Measurements from ENCODE around the gene RERE.

RERE gene

DNA sequence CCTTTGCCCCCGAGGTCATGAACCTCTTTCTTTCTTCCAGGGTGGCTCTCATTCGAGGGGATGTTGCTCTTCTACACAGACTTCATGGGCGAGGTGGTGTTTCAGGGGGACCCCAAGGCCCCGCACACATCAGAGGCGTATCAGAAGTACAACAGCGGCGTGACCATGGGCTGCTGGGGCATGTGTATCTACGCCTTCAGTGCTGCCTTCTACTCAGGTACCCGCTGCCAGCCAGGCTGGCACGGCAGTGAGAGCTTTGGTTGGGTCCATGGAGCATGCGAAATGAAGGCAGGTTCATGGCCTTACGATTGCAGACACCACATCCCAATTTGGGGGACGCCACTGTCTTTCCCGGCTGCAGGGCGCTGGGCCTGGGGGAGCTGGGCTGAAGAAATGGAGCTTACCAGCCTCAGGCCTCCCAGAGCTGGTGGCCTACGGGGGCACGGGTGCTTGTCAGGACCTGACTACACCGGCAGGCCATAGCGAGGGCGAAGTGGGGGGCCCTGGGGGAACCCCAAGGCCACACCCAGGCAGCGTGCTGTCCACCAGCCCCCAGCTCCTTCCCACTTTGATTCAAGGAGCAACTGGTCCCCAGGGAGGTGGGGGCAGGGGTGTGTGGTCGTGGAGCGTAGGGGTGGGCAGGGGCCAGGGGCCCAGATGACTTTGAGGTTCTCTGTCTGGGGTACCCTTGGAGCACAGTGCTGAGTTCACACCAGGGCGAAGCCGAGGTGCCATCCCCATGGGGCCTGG, 479.5 kb downstream of the RERE start:
- DNase-seq: no peak

DNA sequence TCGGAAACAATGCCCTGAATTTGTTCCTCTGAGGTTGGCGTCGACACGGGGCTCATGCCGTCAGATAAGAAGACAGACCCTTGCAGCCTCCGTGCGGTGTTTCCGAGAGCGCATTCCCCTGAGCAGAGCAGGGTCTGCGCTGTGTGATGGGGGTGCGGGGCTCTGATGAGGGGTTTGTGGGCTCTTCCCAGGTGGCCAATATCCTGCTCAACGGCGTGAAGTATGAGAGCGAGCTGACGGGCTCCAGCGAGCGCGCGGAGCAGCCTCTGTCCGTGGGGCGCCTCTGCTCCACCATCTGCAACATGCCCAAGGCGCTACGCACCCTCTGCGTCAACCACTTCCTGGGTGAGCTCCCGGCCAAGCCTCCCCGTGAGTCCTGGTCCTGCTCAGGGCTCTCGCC, 482.2 kb downstream of the RERE start:
- no peak for DNase-seq

DNA sequence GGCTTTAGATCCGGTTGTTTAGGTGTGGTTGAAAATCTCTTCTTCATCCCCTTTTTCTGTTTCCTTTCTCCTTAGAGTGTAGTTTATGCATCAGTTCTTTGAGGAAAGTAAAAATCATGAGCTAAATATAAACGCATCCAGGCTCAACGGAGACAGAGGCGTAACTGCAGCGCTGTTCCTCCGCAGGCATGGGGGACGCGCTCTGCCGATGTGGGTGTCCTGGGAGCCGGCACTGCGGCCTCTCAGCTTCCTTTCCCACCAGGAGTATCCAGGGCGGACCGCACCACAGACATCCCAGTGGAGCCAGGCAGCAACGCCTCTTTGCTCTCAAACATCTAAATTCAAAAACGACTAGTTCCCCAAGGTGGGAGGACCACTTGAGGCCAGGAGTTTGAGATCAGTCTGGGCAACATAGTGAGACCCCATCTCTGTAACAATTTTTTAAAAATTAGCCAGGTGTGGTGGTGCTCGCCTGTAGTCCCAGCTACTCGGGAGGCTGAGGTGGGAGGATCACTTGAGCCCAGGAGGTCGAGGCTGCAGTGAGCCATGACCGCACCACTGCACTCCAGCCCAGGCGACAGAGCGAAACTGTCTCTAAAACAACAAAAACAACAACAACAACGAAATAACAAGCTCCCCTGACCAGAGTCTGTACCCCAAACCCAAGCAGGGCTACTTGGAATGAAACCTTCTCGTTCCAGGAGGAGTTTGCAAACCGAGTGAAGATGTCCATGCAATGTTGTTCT, 483.2 kb downstream of the RERE start:
- DNase-seq: no peak

DNA sequence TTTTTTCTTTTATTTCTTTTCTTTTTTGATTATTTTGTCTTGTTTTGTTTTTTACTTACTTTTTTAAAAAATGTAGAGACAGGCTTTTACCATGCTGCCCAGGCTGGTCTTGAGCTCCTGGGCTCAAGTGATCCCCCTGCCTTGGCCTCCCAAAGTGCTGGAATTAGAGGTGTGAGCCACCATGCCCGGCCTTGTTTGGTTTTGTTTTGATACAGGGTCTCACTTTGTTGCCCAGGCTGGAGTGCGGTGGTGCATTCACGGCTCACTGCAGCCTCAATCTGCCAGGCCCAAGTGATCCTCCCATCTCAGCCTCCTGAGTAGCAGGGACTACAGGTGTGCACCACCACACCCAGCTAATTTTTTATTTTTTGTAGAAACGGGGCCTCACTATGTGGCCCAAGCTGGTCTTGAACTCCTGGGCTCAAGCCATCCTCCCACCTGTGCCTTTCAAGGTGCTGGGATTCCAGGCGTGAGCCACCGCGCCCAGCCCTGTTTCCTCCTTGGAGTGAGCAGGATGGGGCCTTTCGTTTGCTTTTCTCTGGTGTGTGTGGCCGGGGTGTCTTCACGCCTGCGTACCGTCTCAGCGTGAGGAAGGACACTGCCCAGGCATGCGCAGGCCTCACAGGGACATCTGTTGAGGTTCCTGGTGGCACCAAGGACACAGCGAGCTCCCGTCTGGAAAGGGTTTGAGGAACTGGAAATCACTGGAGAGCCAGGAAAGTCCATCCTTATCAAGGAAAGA, 484.0 kb downstream of the RERE start:
- no peak for DNase-seq

DNA sequence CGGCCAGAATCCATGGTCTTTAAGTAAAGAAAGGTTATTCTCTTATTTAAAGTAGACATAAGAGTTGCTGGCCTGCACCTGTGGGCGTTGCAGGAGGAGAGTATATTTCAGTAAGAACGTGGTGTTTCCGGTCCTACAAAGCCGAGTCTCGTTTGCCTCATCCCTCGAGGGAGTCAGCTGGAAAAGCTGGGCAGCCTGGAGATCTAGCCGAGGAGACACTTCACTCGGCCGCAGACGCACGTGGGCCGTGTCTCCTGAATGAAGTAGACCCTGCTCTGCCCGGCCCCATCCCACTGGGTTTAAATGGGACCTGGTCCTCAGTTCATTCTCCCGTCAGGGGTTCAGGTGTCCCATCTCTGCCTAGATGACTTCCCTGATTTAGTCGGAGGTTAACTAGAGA, 484.6 kb downstream of the RERE start:
- DNase-seq: no peak

DNA sequence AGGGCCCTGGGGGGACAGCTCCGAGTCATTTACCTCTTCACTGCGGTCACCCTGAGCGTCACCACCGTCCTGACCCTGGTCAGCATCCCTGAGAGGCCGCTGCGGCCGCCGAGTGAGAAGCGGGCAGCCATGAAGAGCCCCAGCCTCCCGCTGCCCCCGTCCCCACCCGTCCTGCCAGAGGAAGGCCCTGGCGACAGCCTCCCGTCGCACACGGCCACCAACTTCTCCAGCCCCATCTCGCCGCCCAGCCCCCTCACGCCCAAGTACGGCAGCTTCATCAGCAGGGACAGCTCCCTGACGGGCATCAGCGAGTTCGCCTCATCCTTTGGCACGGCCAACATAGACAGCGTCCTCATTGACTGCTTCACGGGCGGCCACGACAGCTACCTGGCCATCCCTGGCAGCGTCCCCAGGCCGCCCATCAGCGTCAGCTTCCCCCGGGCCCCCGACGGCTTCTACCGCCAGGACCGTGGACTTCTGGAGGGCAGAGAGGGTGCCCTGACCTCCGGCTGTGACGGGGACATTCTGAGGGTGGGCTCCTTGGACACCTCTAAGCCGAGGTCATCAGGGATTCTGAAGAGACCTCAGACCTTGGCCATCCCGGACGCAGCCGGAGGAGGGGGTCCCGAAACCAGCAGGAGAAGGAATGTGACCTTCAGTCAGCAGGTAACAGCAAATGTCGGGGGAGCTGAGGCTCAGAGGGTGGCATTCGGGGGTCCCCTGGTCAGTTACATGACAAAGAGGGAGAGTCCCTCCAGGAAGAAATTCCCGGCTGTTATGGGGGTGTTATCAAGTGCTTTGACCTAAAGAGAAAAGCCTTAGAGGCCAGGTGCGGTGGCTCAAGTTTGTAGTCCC, 486.9 kb downstream of the RERE start:
- no peak for DNase-seq

DNA sequence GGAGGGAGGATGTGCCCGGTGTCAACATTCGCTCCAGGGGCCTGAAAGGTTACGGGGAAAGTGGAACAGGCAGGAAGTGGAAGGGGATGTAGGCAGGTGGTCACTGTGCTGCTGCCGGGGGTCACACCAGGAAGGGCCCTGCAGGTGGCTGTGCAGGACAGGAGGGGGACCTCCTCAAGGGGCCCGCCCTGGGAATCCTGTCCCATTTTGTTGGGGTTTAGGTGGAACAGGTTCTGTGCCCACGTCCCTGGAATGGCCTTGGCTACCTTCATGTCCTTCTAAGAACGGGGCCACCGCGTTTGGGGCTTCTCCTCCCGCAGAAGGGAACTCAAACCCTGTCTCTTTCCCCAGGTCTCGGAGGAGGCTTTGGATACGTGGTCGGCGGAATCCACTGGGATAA, 487.6 kb downstream of the RERE start:
- DNase-seq: no peak

DNA sequence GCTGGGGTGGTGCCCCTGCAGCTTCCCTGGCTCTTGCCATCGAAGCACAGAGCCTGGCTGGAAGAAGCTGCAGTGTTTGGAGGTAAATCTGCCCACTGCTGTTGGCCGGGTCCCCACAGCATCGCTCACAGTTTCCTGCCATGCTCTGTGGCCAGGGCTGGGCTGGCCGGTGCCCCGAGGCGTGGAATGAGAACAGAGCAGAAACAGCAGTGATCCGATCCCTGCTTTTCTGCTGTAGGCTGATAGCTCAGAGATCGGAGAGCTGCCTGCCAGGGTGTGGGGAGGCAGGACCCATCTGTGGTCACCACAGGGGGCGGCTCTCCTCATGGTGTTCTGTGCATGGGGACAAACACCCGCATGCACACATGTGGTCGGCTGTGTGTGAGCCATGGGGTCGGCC, 488.0 kb downstream of the RERE start:
- no peak for DNase-seq

DNA sequence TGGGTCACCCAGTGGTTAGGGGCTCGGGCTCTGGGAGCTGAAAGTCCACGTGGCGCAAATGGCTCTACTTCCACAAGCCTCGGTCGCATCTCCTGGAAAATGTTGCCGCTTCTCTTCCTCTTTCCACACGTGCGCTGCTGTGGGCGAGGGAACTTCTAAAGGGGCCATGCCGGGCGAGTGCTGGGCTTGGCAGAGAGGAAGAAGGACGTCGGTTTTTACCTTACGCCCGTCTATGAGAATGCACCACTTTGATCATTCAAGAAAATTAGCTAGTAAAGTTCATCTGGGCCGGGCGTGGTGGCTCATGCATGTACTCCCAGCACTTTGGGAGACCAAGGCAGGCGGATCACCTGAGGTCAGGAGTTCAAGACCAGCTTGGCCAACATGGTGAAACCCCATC, 489.2 kb downstream of the RERE start:
- DNase-seq: no peak

DNA sequence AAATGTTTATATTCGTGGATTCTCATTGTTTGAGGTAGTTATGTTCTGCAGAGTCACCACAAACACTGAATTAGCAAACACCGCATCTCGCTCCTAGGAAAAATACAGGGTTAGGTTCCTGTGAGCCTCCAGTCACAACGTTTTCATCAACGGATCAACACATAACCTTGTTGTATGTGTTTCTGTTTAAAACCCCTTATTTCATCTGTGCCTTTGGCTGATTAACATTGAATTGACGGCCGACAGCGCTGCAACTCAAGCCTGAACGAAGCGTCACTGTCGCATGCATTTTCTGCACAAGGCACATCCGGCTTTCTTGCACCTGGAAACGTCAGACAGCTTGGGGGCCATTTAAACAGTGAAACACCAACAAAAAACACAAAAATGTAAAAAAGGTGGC, 491.2 kb downstream of the RERE start:
- DNase-seq: no peak

DNA sequence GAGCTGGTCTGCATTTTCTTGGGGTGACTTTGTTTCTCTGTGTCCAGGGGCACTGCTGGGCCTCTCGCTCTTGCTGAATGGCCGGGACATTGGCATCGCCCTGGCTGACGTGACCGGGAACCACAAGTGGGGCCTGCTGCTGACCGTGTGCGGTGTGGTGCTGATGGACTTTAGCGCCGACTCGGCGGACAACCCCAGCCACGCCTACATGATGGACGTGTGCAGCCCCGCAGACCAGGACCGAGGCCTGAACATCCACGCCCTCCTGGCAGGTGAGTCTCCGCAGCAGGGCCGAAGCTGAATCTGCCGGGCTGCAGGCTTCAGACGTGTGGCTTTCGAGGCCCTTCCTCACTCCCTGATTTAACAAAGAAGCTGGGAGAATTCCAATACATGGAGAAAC, 491.7 kb downstream of the RERE start:
- DNase-seq: no peak

DNA sequence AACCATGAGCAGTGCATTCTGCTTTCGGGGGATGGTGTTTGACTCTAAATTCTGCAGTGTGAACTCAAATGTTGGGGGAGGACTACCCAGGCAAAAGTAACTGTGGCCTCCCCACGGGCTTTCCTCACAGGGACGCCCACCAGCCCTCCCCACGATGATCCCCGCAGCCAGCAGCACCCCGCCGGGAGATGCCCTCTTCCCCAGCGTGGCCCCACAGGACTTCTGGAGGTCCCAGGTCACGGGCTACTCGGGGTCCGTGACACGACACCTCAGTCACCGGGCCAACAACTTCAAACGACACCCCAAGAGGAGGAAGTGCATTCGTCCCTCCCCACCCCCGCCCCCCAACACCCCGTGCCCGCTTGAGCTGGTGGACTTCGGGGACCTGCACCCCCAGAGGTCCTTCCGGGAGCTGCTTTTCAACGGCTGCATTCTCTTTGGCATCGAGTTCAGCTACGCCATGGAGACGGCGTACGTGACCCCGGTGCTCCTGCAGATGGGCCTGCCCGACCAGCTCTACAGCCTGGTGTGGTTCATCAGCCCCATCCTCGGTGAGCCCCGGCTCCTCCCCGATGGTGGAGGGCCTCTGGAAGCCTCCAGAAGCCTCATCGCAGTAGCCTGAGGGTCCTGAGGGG, 493.1 kb downstream of the RERE start:
- no peak for DNase-seq

DNA sequence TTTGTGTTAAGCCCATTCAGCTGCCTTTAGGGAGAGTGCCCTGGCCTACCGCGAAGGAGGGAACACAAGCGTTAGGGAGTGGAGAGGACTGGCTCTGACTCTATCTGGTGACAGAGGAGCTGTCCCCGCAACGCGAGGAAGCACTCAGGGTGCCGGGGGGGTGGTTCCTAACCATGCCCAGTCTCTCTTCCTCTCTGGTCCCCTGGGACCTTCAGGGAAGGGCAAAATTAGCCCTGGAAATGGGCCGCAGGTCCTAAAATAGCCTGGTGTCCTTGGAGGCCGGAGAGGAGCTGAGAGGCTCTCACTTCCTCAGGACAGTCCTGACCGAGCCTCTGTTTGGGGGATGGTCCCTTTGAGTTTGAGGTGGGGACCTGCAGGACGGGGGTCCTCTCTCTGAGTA, 493.7 kb downstream of the RERE start:
- no peak for DNase-seq

DNA sequence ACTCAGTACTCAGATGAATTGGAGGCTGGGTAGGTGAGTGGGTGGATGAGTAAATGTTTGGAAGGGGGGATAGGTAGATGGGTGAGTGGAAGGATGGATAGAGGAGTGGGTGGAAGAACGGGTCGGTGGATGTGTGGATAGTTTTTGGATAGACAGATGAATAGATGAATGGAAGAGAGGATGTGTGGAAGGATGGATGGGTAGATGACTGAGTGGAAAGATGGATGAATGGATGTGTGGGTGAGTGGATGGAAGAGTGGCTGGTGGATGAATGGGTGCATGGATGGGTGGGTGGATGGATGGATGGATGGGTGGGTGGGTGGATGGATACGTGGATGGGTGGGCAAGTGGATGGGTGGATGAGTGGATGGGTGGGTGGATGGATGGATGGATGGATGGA, 495.8 kb downstream of the RERE start:
- DNase-seq: no peak

DNA sequence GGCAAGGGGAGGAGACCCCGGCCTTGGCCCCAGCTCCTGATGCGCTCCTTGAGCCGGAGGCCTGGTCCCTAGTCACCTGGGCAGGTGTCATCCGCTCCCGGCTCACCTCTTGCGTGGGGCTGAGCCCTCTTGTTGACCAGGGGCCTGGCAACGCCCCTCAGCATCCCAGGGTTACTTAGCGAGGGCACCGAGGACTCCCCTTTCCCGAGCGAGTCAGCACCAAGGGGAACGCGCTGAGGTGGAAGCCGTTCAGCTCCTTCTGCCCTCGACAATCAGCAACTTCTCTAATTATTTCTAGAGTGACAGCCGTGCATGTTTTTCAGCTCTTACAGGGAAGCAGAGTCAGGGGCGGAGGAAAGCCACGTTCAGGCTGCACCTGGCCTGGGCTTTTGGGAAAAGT, 499.0 kb downstream of the RERE start:
- no peak for DNase-seq

DNA sequence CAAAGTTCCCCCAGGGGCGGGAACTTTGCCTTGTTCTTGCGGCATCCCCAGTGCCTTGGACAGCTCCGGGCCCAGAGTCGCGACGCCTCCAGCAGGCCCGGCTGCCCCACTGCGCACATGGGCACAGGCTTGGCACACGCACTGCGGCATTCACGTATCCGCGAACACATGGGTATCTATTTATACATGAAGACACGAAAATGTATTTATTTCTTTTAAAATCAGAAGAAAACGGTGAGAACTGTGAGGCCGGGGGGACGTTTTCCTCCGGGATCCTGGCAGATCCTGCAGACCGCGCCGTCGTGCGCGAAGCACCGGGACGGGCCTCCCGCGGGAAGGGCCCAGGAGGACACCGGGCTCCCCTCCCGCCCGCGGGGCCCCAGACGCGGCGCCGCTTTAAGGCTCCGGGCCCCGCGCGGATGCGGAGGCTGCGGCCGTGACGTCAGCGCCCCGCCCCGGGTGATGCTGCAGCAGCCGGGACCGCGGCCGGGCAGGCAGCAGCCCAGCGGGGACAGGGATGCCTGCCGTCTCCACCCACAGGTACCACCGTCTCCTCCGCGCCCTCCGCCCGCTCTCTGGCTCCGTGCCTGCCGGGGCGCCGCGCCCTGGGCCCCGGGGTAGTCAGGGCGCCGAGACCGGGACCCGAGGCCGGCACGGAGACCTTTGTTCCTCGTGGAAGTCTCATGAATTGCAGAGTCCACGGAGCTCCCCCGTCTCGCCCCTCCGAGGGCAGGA, 499.6 kb downstream of the RERE start, which contains the start of gene SLC45A1:
Gene SLC45A1 (plus strand): TSS at position 468 of the 735 bp plus-strand sequence. CDS start 6,216 bp downstream, outside the sequence.
- DNase-seq: peak; percentile 81 to 83

DNA sequence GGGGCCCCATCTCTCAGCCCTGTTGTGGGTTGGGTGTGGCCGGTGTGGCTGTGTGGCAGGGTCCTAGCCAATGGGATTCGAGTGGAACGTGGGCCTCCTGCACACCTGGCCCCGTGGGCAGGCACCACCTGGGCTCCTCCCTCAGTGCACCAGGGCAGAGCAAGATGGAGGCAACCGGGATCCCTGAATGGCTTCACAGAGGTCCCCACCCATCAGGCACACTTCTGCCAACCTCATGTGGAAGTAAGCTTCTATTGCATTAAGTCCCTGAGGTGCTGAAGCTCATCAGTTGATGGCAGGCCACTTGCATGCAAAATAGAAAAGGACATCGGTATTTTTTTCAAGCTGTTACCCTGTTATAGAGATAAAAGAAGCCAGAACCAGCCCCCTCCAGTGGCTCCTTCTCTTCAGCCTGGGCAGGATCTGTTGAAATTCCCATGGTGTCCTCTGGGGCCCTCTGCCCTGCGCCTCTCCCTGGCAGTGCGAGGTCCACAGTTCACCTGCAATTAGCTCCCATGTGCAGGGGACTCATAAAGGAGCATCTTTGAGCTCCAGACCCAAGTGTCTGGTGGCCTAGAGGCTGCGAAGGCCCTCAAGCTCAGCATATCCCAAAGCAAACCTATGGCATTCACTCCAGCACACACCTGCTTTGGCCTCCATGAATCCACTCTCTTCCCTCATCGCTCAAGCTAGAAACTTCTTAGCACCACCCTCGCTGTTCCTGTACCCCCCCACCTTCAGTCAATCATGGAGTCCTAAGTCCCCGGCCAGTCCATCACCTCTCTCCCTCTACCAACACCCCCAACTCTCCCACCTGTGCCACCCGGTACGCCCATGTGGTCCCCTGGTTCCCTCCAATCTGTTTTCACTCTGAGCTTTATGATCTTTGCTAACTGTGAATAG, 501.6 kb downstream of the RERE start:
- no peak for DNase-seq

DNA sequence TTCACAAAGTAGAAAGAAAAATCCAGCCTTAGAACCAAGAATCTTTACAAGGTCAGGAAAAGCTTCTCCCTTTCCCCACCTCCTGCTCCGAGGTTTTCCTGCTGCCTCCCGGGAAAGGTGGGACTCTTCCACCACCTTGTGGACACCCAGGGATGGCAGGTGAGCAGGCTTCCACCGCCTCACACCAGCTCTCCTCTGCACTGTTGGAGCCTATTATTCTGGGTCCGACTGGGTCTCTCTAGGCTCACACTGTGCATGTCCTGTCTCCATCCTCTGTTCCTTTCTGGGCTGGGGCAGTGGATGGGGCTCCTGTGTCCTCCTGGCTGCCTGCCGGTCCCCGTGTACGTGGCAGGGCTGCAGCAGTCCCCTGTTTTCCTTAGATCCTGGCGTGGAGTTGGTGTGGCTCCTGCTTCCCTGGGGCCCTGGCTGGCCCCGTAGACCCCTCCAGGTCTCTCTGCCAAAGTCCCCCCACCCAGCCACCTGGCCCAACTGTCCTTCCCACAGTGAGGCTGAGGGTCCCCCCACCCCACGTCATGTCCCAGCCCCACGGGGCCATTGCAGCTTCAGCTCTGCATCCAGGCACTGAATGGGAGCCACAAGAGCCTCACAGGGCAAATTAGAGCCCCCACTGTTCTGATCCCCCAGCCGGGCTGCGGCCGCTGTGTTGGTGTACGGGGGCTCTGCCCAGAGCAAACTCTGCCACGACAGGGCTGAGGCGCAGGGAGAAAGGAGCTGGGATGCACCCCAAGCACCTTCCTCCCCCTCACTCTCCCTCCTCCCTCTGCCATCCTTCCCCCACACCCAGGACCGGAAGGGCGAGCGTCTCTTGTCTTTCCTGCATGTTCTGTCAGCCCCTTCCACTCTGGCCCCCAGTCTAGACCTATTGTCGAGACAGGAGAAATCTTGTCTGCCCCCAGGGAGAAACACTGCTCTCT, 502.8 kb downstream of the RERE start:
- peak; percentile 38 to 58 for DNase-seq

DNA sequence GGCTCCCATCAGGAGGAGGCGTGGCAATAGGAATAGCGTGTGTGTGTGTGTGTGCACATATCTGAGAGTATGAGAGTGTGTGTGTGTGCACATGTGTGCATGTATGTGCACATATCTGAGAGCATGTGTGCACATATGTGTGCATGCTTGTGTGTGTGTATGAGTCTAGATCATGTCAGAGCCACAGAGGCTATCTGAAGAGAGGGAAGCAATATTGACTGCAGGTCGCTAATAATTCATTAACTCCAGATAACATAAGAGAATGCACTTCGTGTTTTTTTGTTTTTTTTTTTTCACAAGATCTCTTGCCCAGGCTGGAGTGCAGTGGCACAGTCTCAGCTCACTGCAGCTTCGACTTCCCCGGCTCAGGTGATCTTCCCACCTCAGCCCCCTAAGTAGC, 504.2 kb downstream of the RERE start:
- no peak for DNase-seq
